Esophagus squamous epithelium (tissue), 5 donors: ENCODE measurements around the gene TMEM44. TPM values are rescaled to one million over a fixed set of nuclear protein-coding genes. Genes with fewer than 3 reads are reported as not detected.

Source experiments
- DNase-seq: peaks from one replicate; lab custom pipeline; 2025; lab: John Stamatoyannopoulos, UW
- H3K27ac ChIP-seq, 4 donors: fragments of 200-600 bp; sonication (generic); one replicate each; pipeline ENCODE4 v1.5.1; 2016 to 2019; ENCODE audit warnings: mild to moderate bottlenecking in 1 of 4
- H3K27me3 ChIP-seq, 4 donors: fragments of 200-600 bp; sonication (generic); 1 replicate in 3 of 4; 2 replicates in 1 of 4; pipeline versions ENCODE4 v1.5.1 to v1.6.0; 2017 to 2021; ENCODE audit warnings: antibody characterized with exemption in 1 of 4
- H3K36me3 ChIP-seq, 3 donors: fragments of 200-600 bp; sonication (generic); one replicate each; pipeline ENCODE4 v1.5.1; 2016 to 2019
- H3K4me1 ChIP-seq, 3 donors: fragments of 200-600 bp; sonication (generic); one replicate each; pipeline ENCODE4 v1.5.1; 2017 to 2019
- H3K4me3 ChIP-seq, 4 donors: fragments of 200-600 bp; sonication (generic); 1 replicate in 3 of 4; 2 replicates in 1 of 4; pipeline ENCODE4 v1.5.1; 2016 to 2019; ENCODE audit warnings: mild to moderate bottlenecking in 2 of 4, moderate library complexity in 1 of 4
- H3K9me3 ChIP-seq, 3 donors: fragments of 200-600 bp; sonication (generic); one replicate each; pipeline ENCODE4 v1.5.1; 2016 to 2019
- CTCF ChIP-seq, 6 experiments: fragments of 450-650 bp in 4 of 6; fragments of 200-600 bp in 2 of 6; sonication (generic) in 2 of 6; IDR thresholded peaks; one replicate each; pipeline ENCODE4 v1.5.1; 2016 to 2019; ENCODE audit warnings: antibody characterized with exemption in 6 of 6, mild to moderate bottlenecking in 4 of 6, moderate library complexity in 4 of 6
- POLR2A ChIP-seq, 4 donors: fragments of 450-650 bp; IDR thresholded peaks; one replicate each; pipeline ENCODE4 v1.6.1; 2017; ENCODE audit warnings: antibody characterized with exemption in 4 of 4, mild to moderate bottlenecking in 4 of 4, moderate library complexity in 3 of 4
- whole genome bisulfite sequencing, 2 donors: methylation state at CpG; one replicate each; pipeline ENCODE4 v1.1.5; 2018; 5-methylcytosine and 5-hydroxymethylcytosine counted together
- intact Hi-C: fragments of 100-400 bp; cut with DNase I; formaldehyde crosslinking; loops from one replicate; pipeline ENCODE4 v1.15.0; 2022
- total RNA-seq, 4 donors: library from RNA; depleted of rRNA; stranded (reverse); fragments of >200 nt; gene quantifications; one replicate each; pipeline ENCODE4 v1.1.0, GENCODE V29; 2016
- donor health status: DM: yes; HTN: yes; CAD: no.

Gene TMEM44
- total RNA-seq, 4 donors from 2014 or later, result 4.7 to 11.9 (median 7.6) TPM

DNA sequence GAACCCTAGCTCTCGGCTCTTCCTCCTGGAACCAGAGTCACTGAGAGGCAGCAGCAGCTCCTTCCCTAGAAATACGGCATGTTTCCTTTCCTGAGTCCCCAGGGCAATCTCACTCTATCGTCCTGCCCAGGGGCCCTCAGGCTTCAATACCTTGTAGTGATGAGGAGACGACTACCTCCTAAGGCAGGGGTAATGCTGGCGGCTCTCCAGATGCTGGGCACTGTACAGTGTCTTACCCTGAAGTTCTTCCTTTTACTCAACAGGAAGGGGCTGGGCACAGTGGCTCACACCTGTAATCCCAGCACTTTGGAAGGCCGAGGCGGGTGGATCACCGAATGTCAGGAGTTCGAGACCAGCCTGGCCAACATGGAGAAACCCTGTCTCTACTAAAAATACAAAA lies 13.5 kb downstream of the TMEM44 start:
- no peak for TF ChIP-seq CTCF (IDR thresholded peaks at IDR 0.05)
- TF ChIP-seq POLR2A (IDR thresholded peaks at IDR 0.05), result no peak
- Histone ChIP-seq H3K4me3 (no peak overlapping the region), H3K36me3 (peaks cover 0 to 29% (median 0%) of the 10 kb centered on the region in 3 donors), H3K27me3 (no peaks in the 10 kb centered on the region), H3K9me3 (no peaks in the 10 kb centered on the region), H3K4me1 (no peaks in the 10 kb centered on the region), H3K27ac (no peak overlapping the region)
- WGBS, 2 donors, result 63 to 73% methylated on average over 3 to 5 of the region's 9 CpGs
- intact Hi-C loops, result no loop called here
- no peak for DNase-seq

DNA sequence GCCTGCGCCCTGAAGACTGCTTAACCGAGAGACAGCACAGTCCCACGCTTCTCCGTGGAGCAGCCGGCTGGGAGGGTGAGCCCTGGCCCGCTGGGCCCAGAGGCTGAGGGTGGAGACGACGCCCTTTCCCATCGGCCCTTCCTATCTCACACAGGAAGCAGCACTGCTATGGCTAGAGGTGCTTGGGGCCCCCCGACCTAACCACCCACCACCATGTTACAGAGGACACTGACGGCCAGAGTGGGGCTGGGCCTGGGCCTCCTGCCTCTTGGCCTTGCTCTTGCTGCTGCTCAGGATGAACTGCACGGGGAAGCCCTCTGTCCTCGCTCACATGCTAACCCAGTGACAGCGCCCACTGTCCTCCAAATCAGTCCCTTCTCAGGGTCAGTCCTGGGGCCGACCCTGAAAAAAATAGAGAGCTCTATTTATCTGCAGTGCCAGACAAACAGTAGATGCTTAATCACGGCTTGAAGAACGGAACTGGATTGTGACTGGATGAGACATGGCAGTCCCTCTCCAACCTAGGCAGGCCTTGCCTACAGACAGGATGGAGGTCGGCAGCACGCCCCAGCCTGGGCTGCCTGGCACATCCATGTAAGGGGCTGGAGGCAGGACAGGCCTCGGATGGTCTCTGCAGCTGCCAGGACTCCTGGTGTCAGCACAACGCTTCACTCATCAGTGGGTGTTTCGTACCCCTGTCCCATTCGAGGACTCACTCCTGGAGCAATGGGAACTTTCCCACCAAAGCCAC lies 14.2 kb downstream of the TMEM44 start:
- intact Hi-C loops, result no loop called here
- Histone ChIP-seq H3K27me3 (no peaks in the 10 kb centered on the region), H3K36me3 (peaks cover 0 to 29% (median 0%) of the 10 kb centered on the region in 3 donors), H3K4me3 (no peak overlapping the region), H3K4me1 (no peaks in the 10 kb centered on the region), H3K27ac (no peak overlapping the region), H3K9me3 (no peaks in the 10 kb centered on the region)
- 80 to 87% methylated on average over 8 to 10 of the region's 23 CpGs for WGBS, 2 donors
- no peak for TF ChIP-seq POLR2A (IDR thresholded peaks at IDR 0.05)
- TF ChIP-seq CTCF (IDR thresholded peaks at IDR 0.05), result no peak
- DNase-seq, result no peak

DNA sequence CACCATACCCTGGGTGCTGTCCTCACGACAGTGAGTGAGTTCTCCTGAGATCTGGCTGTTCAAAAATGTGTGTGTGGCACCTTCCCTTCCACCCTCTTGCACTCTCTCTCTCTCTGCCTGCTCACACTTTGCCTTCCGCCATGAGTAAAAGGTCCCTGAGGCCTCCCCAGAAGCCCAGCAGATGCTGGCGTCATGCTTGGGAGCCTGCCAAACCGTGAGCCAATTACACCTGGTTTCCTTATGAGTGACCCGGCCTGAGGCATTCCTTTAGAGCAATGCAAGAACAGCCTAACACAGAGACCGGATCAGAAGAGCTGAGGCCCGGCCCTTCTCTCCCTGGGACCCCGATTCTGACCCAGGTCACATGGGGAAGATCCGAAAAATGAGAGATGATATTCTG lies 15.4 kb downstream of the TMEM44 start:
- TF ChIP-seq POLR2A (IDR thresholded peaks at IDR 0.05), result no peak
- TF ChIP-seq CTCF (IDR thresholded peaks at IDR 0.05), result no peak
- peaks cover 0 to 18% (median 0%) of the 10 kb centered on the region in 3 donors for H3K36me3 ChIP-seq
- no peak for DNase-seq
- no peaks in the 10 kb centered on the region for H3K4me1 ChIP-seq
- H3K4me3 ChIP-seq, result no peak overlapping the region
- intact Hi-C loops, result no loop called here
- 78 to 87% methylated on average over 5 to 9 of the region's 9 CpGs for WGBS, 2 donors
- H3K27ac ChIP-seq, result no peak overlapping the region
- no peaks in the 10 kb centered on the region for H3K27me3 ChIP-seq
- H3K9me3 ChIP-seq, result no peaks in the 10 kb centered on the region

- Histone ChIP-seq H3K27ac (no peak overlapping the region), H3K36me3 (peaks cover 0 to 15% (median 0%) of the 10 kb centered on the region in 3 donors), H3K27me3 (no peaks in the 10 kb centered on the region), H3K9me3 (no peaks in the 10 kb centered on the region), H3K4me3 (no peak overlapping the region), H3K4me1 (no peaks in the 10 kb centered on the region)
- intact Hi-C loops, result no loop called here
- TF ChIP-seq POLR2A (IDR thresholded peaks at IDR 0.05) (no peak), CTCF (IDR thresholded peaks at IDR 0.05) (no peak)
- no peak for DNase-seq
- WGBS, 2 donors, result 91 to 95% methylated on average over 10 to 12 of the region's 14 CpGs
Measured at GRCh38 chr3:194617143-194617671, 16.0 kb downstream of the TMEM44 start.

- H3K27ac ChIP-seq, result no peak overlapping the region
- no peak for DNase-seq
- no peaks in the 10 kb centered on the region for H3K4me1 ChIP-seq
- TF ChIP-seq CTCF (IDR thresholded peaks at IDR 0.05), result no peak
- TF ChIP-seq POLR2A (IDR thresholded peaks at IDR 0.05), result no peak
- no peak overlapping the region for H3K4me3 ChIP-seq
- intact Hi-C loops, result no loop called here
- no peaks in the 10 kb centered on the region for H3K27me3 ChIP-seq
- WGBS, 2 donors, result 89 to 90% methylated on average over 10 to 11 of the region's 11 CpGs
- peaks cover 0 to 15% (median 0%) of the 10 kb centered on the region in 3 donors for H3K36me3 ChIP-seq
- no peaks in the 10 kb centered on the region for H3K9me3 ChIP-seq
Measured at GRCh38 chr3:194615226-194615625, 18.0 kb downstream of the TMEM44 start.
